ENCODE data around the gene C1orf115. TPM values are rescaled to one million over a fixed set of nuclear protein-coding genes. Genes with fewer than 3 reads are reported as not detected.

Gene C1orf115
- total and polyA plus RNA-seq, 9 of the 15 experiments (the other 6 are each of a cell fraction or from before 2014, with no cell fraction given) = not detected

DNA sequence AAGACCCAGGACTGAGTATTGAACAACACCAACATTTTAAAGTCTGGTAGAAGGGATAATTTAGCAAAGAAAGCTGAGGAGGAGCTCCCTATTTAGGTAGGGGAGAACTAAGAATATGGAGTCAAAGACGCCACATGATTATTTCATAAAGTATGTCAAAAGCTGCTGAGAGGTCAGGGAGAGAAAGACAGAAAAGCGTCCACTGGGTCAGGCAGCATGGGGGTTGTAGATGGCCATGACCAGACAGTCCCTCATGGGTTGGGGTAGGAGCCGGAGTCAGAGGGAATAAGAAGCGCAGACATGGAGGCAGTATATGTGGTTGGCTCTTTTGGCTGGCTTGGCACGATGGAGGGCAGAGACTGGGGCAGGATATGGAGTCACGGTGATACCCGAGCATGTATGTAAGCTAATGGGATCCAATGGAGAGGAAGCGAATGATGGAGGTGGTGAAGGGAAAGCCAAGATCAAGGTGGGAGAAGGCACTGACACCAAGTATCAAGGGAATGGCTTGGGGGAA lies 4.8 kb downstream of the C1orf115 start:
- no peaks in the 10 kb centered on the region for H3K36me3 ChIP-seq (ENCODE audit: control insufficient read depth, insufficient read depth, low read length)
- no peak for ATAC-seq

DNA sequence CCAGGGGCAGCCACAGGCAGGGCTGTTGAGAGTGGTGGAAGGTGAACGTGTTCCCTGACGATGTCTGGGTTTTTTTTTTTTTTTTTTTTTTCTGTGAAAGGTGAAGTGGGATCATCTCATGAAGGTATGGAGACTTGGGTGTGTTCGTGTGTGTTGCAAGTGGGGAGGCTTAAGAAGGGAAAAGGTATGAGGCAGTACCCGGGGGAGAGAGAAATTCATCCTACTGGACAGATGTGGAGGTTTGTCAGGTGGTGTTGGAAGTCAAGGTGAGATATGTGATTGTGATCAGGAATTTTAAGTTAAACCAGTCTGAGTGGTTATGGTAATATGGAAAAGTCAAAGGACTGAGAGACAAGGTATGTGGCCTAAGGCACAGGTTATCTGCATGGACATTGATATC lies 5.3 kb downstream of the C1orf115 start:
- Histone ChIP-seq H3K4me3 (no peak overlapping the region), H3K4me1 (replicated peaks in 1 of 2; ENCODE audit: control insufficient read depth in 2 of 2, insufficient read depth in 2 of 2, low read length in 2 of 2) (peaks cover 0 to 1% of the 10 kb centered on the region in 2 experiments; a peak in 1 of 5 replicates), H3K36me3 (ENCODE audit: control insufficient read depth, insufficient read depth, low read length) (no peaks in the 10 kb centered on the region), H3K79me2 (ENCODE audit: control insufficient read depth, insufficient read depth, low read length) (no peaks in the 10 kb centered on the region), H3K9me1 (ENCODE audit: control insufficient read depth, insufficient read depth, low read length) (no peaks in the 10 kb centered on the region), H3K9ac (ENCODE audit: insufficient read depth in 1 of 2, low read depth in 2 of 2, low read length in 2 of 2) (no peak overlapping the region), H4K20me1 (replicated peaks; ENCODE audit: control insufficient read depth, insufficient read depth, low read length) (no peaks in the 10 kb centered on the region), H3K9me3 (replicated peaks; ENCODE audit: control insufficient read depth, insufficient read depth, low read depth, low read length) (no peaks in the 10 kb centered on the region), H3K27me3 (ENCODE audit: control insufficient read depth in 2 of 2, insufficient read depth in 2 of 2, low read length in 2 of 2) (peaks cover 6 to 39% of the 10 kb centered on the region in 2 experiments; a peak in 3 of 5 replicates), H2AFZ (ENCODE audit: low read depth, low read length) (no peak overlapping the region), H3K27ac (ENCODE audit: extremely low read depth, low read depth, low read length) (no peak overlapping the region), H3K4me2 (ENCODE audit: insufficient read depth, low read length) (no peak overlapping the region)
- CTCF ChIA-PET (ENCODE audit: low intra/inter-chr PET ratio) = no interaction called here
- TF ChIP-seq HSF4 (CRISPR knock-in tag; IDR thresholded peaks at IDR 0.05; ENCODE audit: borderline replicate concordance) (no peak), CBX8 (IDR thresholded peaks at IDR 0.05; ENCODE audit: borderline replicate concordance, extremely low read depth, low read depth, low read length, poor library complexity, severe bottlenecking) (no peak), CHCHD3 (CRISPR knock-in tag; IDR thresholded peaks at IDR 0.05) (no peak), ARNT (IDR thresholded peaks at IDR 0.05) (no peak), KDM2B (CRISPR knock-in tag; IDR thresholded peaks at IDR 0.05) (no peak), CBX2 (IDR thresholded peaks at IDR 0.05; ENCODE audit: insufficient read depth, low read length, poor library complexity, severe bottlenecking) (no peak)
- TF ChIP-seq, protein P1, sequence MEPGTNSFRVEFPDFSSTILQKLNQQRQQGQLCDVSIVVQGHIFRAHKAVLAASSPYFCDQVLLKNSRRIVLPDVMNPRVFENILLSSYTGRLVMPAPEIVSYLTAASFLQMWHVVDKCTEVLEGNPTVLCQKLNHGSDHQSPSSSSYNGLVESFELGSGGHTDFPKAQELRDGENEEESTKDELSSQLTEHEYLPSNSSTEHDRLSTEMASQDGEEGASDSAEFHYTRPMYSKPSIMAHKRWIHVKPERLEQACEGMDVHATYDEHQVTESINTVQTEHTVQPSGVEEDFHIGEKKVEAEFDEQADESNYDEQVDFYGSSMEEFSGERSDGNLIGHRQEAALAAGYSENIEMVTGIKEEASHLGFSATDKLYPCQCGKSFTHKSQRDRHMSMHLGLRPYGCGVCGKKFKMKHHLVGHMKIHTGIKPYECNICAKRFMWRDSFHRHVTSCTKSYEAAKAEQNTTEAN (CRISPR knock-in tag; IDR thresholded peaks at IDR 0.05) = no peak
- BruUV-seq (replicated peaks) = no TSS peak
- ATAC-seq (no peak), DNase-seq (ENCODE audit: extremely low read depth in 1 of 4, low spot score in 3 of 4) (peak in 1 of 4 experiments; percentile 3), FAIRE-seq (no peak)
- in situ Hi-C loops (cut with MboI) = no loop called here
- intact Hi-C loops (cut with micrococcal nuclease) = no loop called here
- POLR2A ChIA-PET = interaction anchor here (0.7 kb wide), 1 partner anchor 26 kb away, joined by 3 read pairs; no protein-coding TSS in a partner anchor
- WGBS (ENCODE audit: insufficient coverage, low coverage, missing lambda C conversion rate) = 0% methylated on average over 4 of the region's 4 CpGs

More for the DNA sequence above, 4.8 kb downstream of the C1orf115 start:
- H4K20me1 ChIP-seq (replicated peaks; ENCODE audit: control insufficient read depth, insufficient read depth, low read length) = no peaks in the 10 kb centered on the region
- CTCF ChIA-PET (ENCODE audit: low intra/inter-chr PET ratio) = no interaction called here
- H3K9ac ChIP-seq (ENCODE audit: insufficient read depth in 1 of 2, low read depth in 2 of 2, low read length in 2 of 2) = no peak overlapping the region
- TF ChIP-seq CREBBP (IDR thresholded peaks at IDR 0.05; ENCODE audit: low read depth, low read length) (peak; percentile 87), MAFK (IDR thresholded peaks at IDR 0.05; ENCODE audit: low read length) (no peak)
- no peak for FAIRE-seq
- H3K79me2 ChIP-seq (ENCODE audit: control insufficient read depth, insufficient read depth, low read length) = no peaks in the 10 kb centered on the region
- under 1% methylated on average over 8 of the region's 8 CpGs for WGBS (ENCODE audit: insufficient coverage, low coverage, missing lambda C conversion rate)
- no TSS peak for BruUV-seq (replicated peaks)
- H3K4me2 ChIP-seq (ENCODE audit: insufficient read depth, low read length) = no peak overlapping the region
- no peak overlapping the region for H3K27ac ChIP-seq (ENCODE audit: extremely low read depth, low read depth, low read length)
- POLR2A ChIA-PET = interaction anchor here (0.7 kb wide), 1 partner anchor 26 kb away, joined by 3 read pairs; no protein-coding TSS in a partner anchor
- peaks cover 0 to 6% of the 10 kb centered on the region in 2 experiments; a peak in 1 of 5 replicates for H3K4me1 ChIP-seq (replicated peaks in 1 of 2; ENCODE audit: control insufficient read depth in 2 of 2, insufficient read depth in 2 of 2, low read length in 2 of 2)
- no peak for DNase-seq (ENCODE audit: extremely low read depth in 1 of 4, low spot score in 3 of 4)
- no peak overlapping the region for H3K4me3 ChIP-seq
- in situ Hi-C loops (cut with MboI) (no loop called here), intact Hi-C loops (cut with micrococcal nuclease) (no loop called here)
- H3K9me3 ChIP-seq (replicated peaks; ENCODE audit: control insufficient read depth, insufficient read depth, low read depth, low read length) = no peaks in the 10 kb centered on the region
- peaks cover 6 to 36% of the 10 kb centered on the region in 2 experiments; a peak in 3 of 5 replicates for H3K27me3 ChIP-seq (ENCODE audit: control insufficient read depth in 2 of 2, insufficient read depth in 2 of 2, low read length in 2 of 2)
- H3K9me1 ChIP-seq (ENCODE audit: control insufficient read depth, insufficient read depth, low read length) = no peaks in the 10 kb centered on the region
- H2AFZ ChIP-seq (ENCODE audit: low read depth, low read length) = no peak overlapping the region
